ENCODE measurements around the gene HKDC1.
"Not testable (repeated sequence)": the region's sequence is repeated elsewhere in the genome, so short reads cannot be mapped to it uniquely, and the experiment has no call there.

The HKDC1 gene

GRCh38 chr10:69220041-69220451 is at the start of gene HKDC1:
Gene HKDC1 (plus strand): TSS chr10:69220332. CDS start chr10:69220436, 104 bp downstream.
- no peak within 1 kb of the TSS for H3K4me3 ChIP-seq (ENCODE audit: low read depth, low read length)
- no peak for TF ChIP-seq CTCF (IDR thresholded peaks at IDR 0.05; ENCODE audit: borderline replicate concordance, insufficient read depth, low read depth, low read length)

- no peak overlapping the region for H3K4me3 ChIP-seq (ENCODE audit: low read depth, low read length)
- no peak for TF ChIP-seq CTCF (IDR thresholded peaks at IDR 0.05; ENCODE audit: borderline replicate concordance, insufficient read depth, low read depth, low read length)
These were observed 47.7 kb upstream of the HKDC1 start for GRCh38 chr10:69172241-69172982.

- H3K4me3 ChIP-seq (ENCODE audit: low read depth, low read length): not testable (repeated sequence)
These were observed 44.8 kb upstream of the HKDC1 start for GRCh38 chr10:69175326-69175725.

- no peak for TF ChIP-seq CTCF (IDR thresholded peaks at IDR 0.05; ENCODE audit: borderline replicate concordance, insufficient read depth, low read depth, low read length)
- no peak overlapping the region for H3K4me3 ChIP-seq (ENCODE audit: low read depth, low read length)
These were observed 43.3 kb upstream of the HKDC1 start for GRCh38 chr10:69176823-69177222.

- TF ChIP-seq CTCF (IDR thresholded peaks at IDR 0.05; ENCODE audit: borderline replicate concordance, insufficient read depth, low read depth, low read length): no peak
- H3K4me3 ChIP-seq (ENCODE audit: low read depth, low read length): peak overlapping the region; percentile 75
These were observed 40.9 kb upstream of the HKDC1 start for GRCh38 chr10:69179089-69179742.

- TF ChIP-seq CTCF (IDR thresholded peaks at IDR 0.05; ENCODE audit: borderline replicate concordance, insufficient read depth, low read depth, low read length): no peak
- peak within 1 kb of the TSS; percentile 75 for H3K4me3 ChIP-seq (ENCODE audit: low read depth, low read length)
These were observed 40.2 kb upstream of the HKDC1 start, which contains the start of gene SUPV3L1 for GRCh38 chr10:69179743-69180524. Gene SUPV3L1 (plus strand): TSS chr10:69180234. CDS start chr10:69180292, 58 bp downstream.

- peak overlapping the region; percentile 75 for H3K4me3 ChIP-seq (ENCODE audit: low read depth, low read length)
- TF ChIP-seq CTCF (IDR thresholded peaks at IDR 0.05; ENCODE audit: borderline replicate concordance, insufficient read depth, low read depth, low read length): no peak
These were observed 39.5 kb upstream of the HKDC1 start for GRCh38 chr10:69180525-69181204.

All from GM12875 (cell line).